Osteoblast (primary cell): Measurements from ENCODE around the gene CPA1. TPM values are rescaled to one million over a fixed set of nuclear protein-coding genes. Genes with fewer than 3 reads are reported as not detected.

Experiments
- DNase-seq: peaks from one replicate; pipeline ENCODE4 v3.0.0; 2011; ENCODE audit warnings: low spot score, mixed read lengths; ENCODE audit not compliant: insufficient read length; ENCODE audit errors: missing footprints
- H2AFZ ChIP-seq: 2 replicates; pipeline ENCODE4 v1.6.0; 2011; ENCODE audit warnings: mild to moderate bottlenecking, low read length
- H3K27ac ChIP-seq: 2 replicates; pipeline ENCODE4 v1.5.1; 2011; ENCODE audit warnings: mild to moderate bottlenecking, low read depth, low read length, moderate library complexity
- H3K27me3 ChIP-seq: 2 replicates; pipeline ENCODE4 v1.6.0; 2012; ENCODE audit warnings: mild to moderate bottlenecking, control low read depth, inconsistent platforms, low read length, moderate library complexity; ENCODE audit not compliant: insufficient read depth
- H3K36me3 ChIP-seq: 2 replicates; pipeline ENCODE4 v1.5.1; 2011; ENCODE audit warnings: mild to moderate bottlenecking, low read length, control low read depth, moderate library complexity; ENCODE audit not compliant: insufficient read depth
- H3K4me1 ChIP-seq: 2 replicates; pipeline ENCODE4 v1.5.1; 2011; ENCODE audit warnings: mild to moderate bottlenecking, low read length, control low read depth, moderate library complexity; ENCODE audit not compliant: insufficient read depth
- H3K4me2 ChIP-seq: 2 replicates; pipeline ENCODE4 v1.6.0; 2011; ENCODE audit warnings: mild to moderate bottlenecking, low read length; ENCODE audit not compliant: insufficient read depth
- H3K4me3 ChIP-seq: fragments of 200-600 bp; sonication (generic); 3 replicates; pipeline ENCODE4 v1.5.1; 2012; ENCODE audit warnings: mild to moderate bottlenecking, low read length, inconsistent platforms; ENCODE audit not compliant: insufficient read depth
- H3K79me2 ChIP-seq: 2 replicates; pipeline ENCODE4 v1.6.0; 2012; ENCODE audit warnings: mild to moderate bottlenecking, low read length, control low read depth, inconsistent platforms; ENCODE audit not compliant: insufficient read depth
- H3K9me3 ChIP-seq: 2 replicates; pipeline ENCODE4 v1.5.1; 2011; ENCODE audit warnings: low read depth, low read length, control low read depth
- H4K20me1 ChIP-seq: 2 replicates; pipeline ENCODE4 v1.6.0; 2012; ENCODE audit warnings: mild to moderate bottlenecking, low read length, control low read depth; ENCODE audit not compliant: insufficient read depth
- total RNA-seq: library from RNA; depleted of rRNA; stranded (reverse); fragments of >200 nt; gene quantifications from 2 replicates; pipeline ENCODE4 v1.2.3, GENCODE V29; 2012
- TF ChIP-seq, protein P1 (sequence below): IDR thresholded peaks from 2 replicates; pipeline ENCODE4 v1.5.1; 2011; ENCODE audit warnings: mild to moderate bottlenecking, low read depth, low read length, moderate library complexity; ENCODE audit errors: extremely low read depth

CPA1 gene
- total RNA-seq, 1 donor = 1.1 TPM

GRCh38 chr7:130334274-130334673 is 46.0 kb upstream of the CPA1 start:
- no peaks in the 10 kb centered on the region for H3K9me3 ChIP-seq
- no peaks in the 10 kb centered on the region for H3K79me2 ChIP-seq
- peaks cover 6% of the 10 kb centered on the region for H3K4me1 ChIP-seq
- no peak for DNase-seq
- H2AFZ ChIP-seq = peak overlapping the region; percentile 44
- peak overlapping the region; percentile 20 for H3K27ac ChIP-seq
- H3K27me3 ChIP-seq = no peaks in the 10 kb centered on the region
- H3K4me3 ChIP-seq = peak overlapping the region; percentile 28
- TF ChIP-seq, protein P1, sequence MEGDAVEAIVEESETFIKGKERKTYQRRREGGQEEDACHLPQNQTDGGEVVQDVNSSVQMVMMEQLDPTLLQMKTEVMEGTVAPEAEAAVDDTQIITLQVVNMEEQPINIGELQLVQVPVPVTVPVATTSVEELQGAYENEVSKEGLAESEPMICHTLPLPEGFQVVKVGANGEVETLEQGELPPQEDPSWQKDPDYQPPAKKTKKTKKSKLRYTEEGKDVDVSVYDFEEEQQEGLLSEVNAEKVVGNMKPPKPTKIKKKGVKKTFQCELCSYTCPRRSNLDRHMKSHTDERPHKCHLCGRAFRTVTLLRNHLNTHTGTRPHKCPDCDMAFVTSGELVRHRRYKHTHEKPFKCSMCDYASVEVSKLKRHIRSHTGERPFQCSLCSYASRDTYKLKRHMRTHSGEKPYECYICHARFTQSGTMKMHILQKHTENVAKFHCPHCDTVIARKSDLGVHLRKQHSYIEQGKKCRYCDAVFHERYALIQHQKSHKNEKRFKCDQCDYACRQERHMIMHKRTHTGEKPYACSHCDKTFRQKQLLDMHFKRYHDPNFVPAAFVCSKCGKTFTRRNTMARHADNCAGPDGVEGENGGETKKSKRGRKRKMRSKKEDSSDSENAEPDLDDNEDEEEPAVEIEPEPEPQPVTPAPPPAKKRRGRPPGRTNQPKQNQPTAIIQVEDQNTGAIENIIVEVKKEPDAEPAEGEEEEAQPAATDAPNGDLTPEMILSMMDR = no peak
- no peaks in the 10 kb centered on the region for H3K36me3 ChIP-seq
- H4K20me1 ChIP-seq = no peaks in the 10 kb centered on the region
- peak overlapping the region; percentile 46 for H3K4me2 ChIP-seq

- Histone ChIP-seq H3K36me3 (no peaks in the 10 kb centered on the region), H2AFZ (no peak overlapping the region), H3K9me3 (no peaks in the 10 kb centered on the region), H3K4me1 (peaks cover 6% of the 10 kb centered on the region), H3K27me3 (no peaks in the 10 kb centered on the region), H3K27ac (no peak overlapping the region), H3K4me2 (no peak overlapping the region), H4K20me1 (no peaks in the 10 kb centered on the region), H3K79me2 (no peaks in the 10 kb centered on the region), H3K4me3 (no peak overlapping the region)
- no peak for DNase-seq
- TF ChIP-seq, protein P1 = no peak
These were observed 42.8 kb upstream of the CPA1 start for GRCh38 chr7:130337410-130337971.

DNA sequence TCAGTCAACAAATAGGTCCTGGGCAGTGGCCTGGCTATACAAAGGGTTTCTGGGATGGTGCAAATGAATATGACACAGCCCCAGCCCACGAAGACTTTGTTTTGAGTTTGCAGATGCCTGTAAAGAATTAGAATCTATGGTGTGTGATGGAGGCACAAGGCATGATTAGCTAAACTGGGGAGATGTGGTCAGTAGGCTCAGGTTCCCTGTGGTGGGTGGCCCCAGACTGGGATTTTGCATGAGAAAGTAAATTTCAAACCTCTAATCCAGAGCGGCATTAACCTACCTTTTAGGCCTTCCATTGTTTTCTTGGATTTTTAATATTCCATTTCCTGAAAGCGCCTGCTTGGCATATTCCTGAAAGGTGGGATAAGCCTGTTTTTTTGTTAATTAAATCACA is 42.1 kb upstream of the CPA1 start:
- Histone ChIP-seq H3K9me3 (no peaks in the 10 kb centered on the region), H3K4me3 (no peak overlapping the region), H4K20me1 (no peaks in the 10 kb centered on the region), H3K4me1 (peaks cover 6% of the 10 kb centered on the region), H3K4me2 (no peak overlapping the region), H3K27ac (no peak overlapping the region), H3K36me3 (no peaks in the 10 kb centered on the region), H3K27me3 (no peaks in the 10 kb centered on the region), H3K79me2 (no peaks in the 10 kb centered on the region), H2AFZ (no peak overlapping the region)
- no peak for DNase-seq
- TF ChIP-seq, protein P1 = no peak

- Histone ChIP-seq H3K27ac (no peak overlapping the region), H3K9me3 (no peaks in the 10 kb centered on the region), H4K20me1 (no peaks in the 10 kb centered on the region), H3K4me3 (no peak overlapping the region), H3K4me2 (no peak overlapping the region), H2AFZ (no peak overlapping the region), H3K36me3 (no peaks in the 10 kb centered on the region), H3K4me1 (no peaks in the 10 kb centered on the region), H3K27me3 (no peaks in the 10 kb centered on the region), H3K79me2 (no peaks in the 10 kb centered on the region)
- TF ChIP-seq, protein P1 = no peak
- DNase-seq = no peak
These were observed 38.4 kb upstream of the CPA1 start for GRCh38 chr7:130341882-130342281.
